ENCODE data around the gene SOX6.

SOX6 gene

GRCh38 chr11:16262645-16262955, 93.7 kb downstream of the SOX6 start:
- no peak for DNase-seq

- DNase-seq = no peak
These were observed 94.3 kb downstream of the SOX6 start for GRCh38 chr11:16261836-16262644.

GRCh38 chr11:16252373-16252772, 104.0 kb downstream of the SOX6 start:
- DNase-seq = no peak

GRCh38 chr11:16248248-16248647, 108.1 kb downstream of the SOX6 start:
- DNase-seq = no peak

- no peak for DNase-seq
These were observed 113.5 kb downstream of the SOX6 start for GRCh38 chr11:16242806-16243205.

GRCh38 chr11:16240687-16241086, 115.7 kb downstream of the SOX6 start:
- no peak for DNase-seq

GRCh38 chr11:16239141-16240105, 116.9 kb downstream of the SOX6 start:
- DNase-seq = no peak

- no peak for DNase-seq
These were observed 130.1 kb downstream of the SOX6 start for GRCh38 chr11:16226245-16226644.

GRCh38 chr11:16225623-16226022, 130.7 kb downstream of the SOX6 start:
- DNase-seq = no peak

- DNase-seq = no peak
These were observed 132.8 kb downstream of the SOX6 start for GRCh38 chr11:16223558-16223957.

GRCh38 chr11:16217631-16218030, 138.7 kb downstream of the SOX6 start:
- DNase-seq = no peak

GRCh38 chr11:16216831-16217230, 139.5 kb downstream of the SOX6 start:
- no peak for DNase-seq

GRCh38 chr11:16215352-16215751, 141.0 kb downstream of the SOX6 start:
- DNase-seq = no peak

- no peak for DNase-seq
These were observed 144.9 kb downstream of the SOX6 start for GRCh38 chr11:16211407-16211806.

GRCh38 chr11:16204261-16204660, 152.1 kb downstream of the SOX6 start:
- no peak for DNase-seq

- no peak for DNase-seq
These were observed 160.7 kb downstream of the SOX6 start for GRCh38 chr11:16195651-16196050.

- DNase-seq = no peak
These were observed 161.8 kb downstream of the SOX6 start for GRCh38 chr11:16194566-16194965.

GRCh38 chr11:16193897-16194381, 162.4 kb downstream of the SOX6 start:
- DNase-seq = no peak

- no peak for DNase-seq
These were observed 164.5 kb downstream of the SOX6 start for GRCh38 chr11:16191868-16192240.

- DNase-seq = no peak
These were observed 165.0 kb downstream of the SOX6 start for GRCh38 chr11:16191212-16191867.

- DNase-seq = no peak
These were observed 169.7 kb downstream of the SOX6 start for GRCh38 chr11:16186680-16187079.

- no peak for DNase-seq
These were observed 171.3 kb downstream of the SOX6 start for GRCh38 chr11:16185042-16185441.

- no peak for DNase-seq
These were observed 171.8 kb downstream of the SOX6 start for GRCh38 chr11:16184588-16184987.
